Hepatocyte (in vitro differentiated cells): ENCODE measurements around the gene SIRT7. TPM values are rescaled to one million over a fixed set of nuclear protein-coding genes. Genes with fewer than 3 reads are reported as not detected.

Experiments
- DNase-seq: peaks from one replicate; pipeline ENCODE4 v3.0.0-alpha.2; 2016; ENCODE audit warnings: low spot score
- H2AFZ ChIP-seq: fragments of 200-600 bp; sonication (generic); 2 replicates; pipeline ENCODE4 v1.6.0; 2016; ENCODE audit warnings: antibody characterized with exemption, mild to moderate bottlenecking
- H3K27ac ChIP-seq: fragments of 200-600 bp; sonication (generic); 2 replicates; pipeline ENCODE4 v1.5.1; 2016; ENCODE audit warnings: mild to moderate bottlenecking
- H3K27me3 ChIP-seq: fragments of 200-600 bp; sonication (generic); 2 replicates; pipeline ENCODE4 v1.6.1; 2016
- H3K36me3 ChIP-seq: fragments of 200-600 bp; sonication (generic); replicated peaks from 2 replicates; pipeline ENCODE4 v1.5.1; 2016; ENCODE audit warnings: low read depth; ENCODE audit not compliant: insufficient read depth
- H3K4me1 ChIP-seq: fragments of 200-600 bp; sonication (generic); 2 replicates; pipeline ENCODE4 v1.5.1; 2016; ENCODE audit warnings: mild to moderate bottlenecking, moderate library complexity; ENCODE audit not compliant: insufficient read depth
- H3K4me2 ChIP-seq: fragments of 200-600 bp; sonication (generic); 2 replicates; pipeline ENCODE4 v1.6.0; 2016
- H3K4me3 ChIP-seq: fragments of 200-600 bp; sonication (generic); 2 replicates; pipeline ENCODE4 v1.5.1; 2016; ENCODE audit warnings: mild to moderate bottlenecking
- H3K79me2 ChIP-seq: fragments of 200-600 bp; sonication (generic); 2 replicates; pipeline ENCODE4 v1.6.0; 2017; ENCODE audit warnings: mild to moderate bottlenecking
- H3K9me2 ChIP-seq: fragments of 200-600 bp; sonication (generic); replicated peaks from 2 replicates; pipeline ENCODE4 v1.6.0; 2017; ENCODE audit warnings: mild to moderate bottlenecking; ENCODE audit not compliant: insufficient read depth
- H3K9me3 ChIP-seq: fragments of 200-600 bp; sonication (generic); 2 replicates; pipeline ENCODE4 v1.5.1; 2016; ENCODE audit warnings: low read depth, mild to moderate bottlenecking
- H4K20me1 ChIP-seq: fragments of 200-600 bp; sonication (generic); 2 replicates; pipeline ENCODE4 v1.6.0; 2016; ENCODE audit warnings: mild to moderate bottlenecking; ENCODE audit not compliant: insufficient read depth, poor library complexity, severe bottlenecking
- CTCF ChIP-seq: fragments of 200-600 bp; sonication (generic); IDR thresholded peaks from 2 replicates; pipeline ENCODE4 v1.5.1; 2016; ENCODE audit warnings: antibody characterized with exemption, mild to moderate bottlenecking; ENCODE audit not compliant: poor library complexity
- EZH2 ChIP-seq: fragments of 200-600 bp; sonication (generic); IDR thresholded peaks from 2 replicates; pipeline ENCODE4 v1.6.1; 2016; ENCODE audit warnings: antibody characterized with exemption, mild to moderate bottlenecking, borderline replicate concordance
- EZH2phosphoT487 ChIP-seq: fragments of 200-600 bp; sonication (generic); IDR thresholded peaks from one replicate; pipeline ENCODE4 v1.6.1; 2018; ENCODE audit warnings: antibody characterized with exemption, mild to moderate bottlenecking, low read depth, moderate library complexity; ENCODE audit not compliant: unreplicated experiment, severe bottlenecking
- WGBS: methylation state at CpG from one replicate; pipeline ENCODE4 v1.1.6; 2016; ENCODE audit warnings: low lambda C conversion rate; ENCODE audit errors: missing lambda C conversion rate; 5-methylcytosine and 5-hydroxymethylcytosine counted together
- polyA plus RNA-seq: library from polyadenylated mRNA; unstranded; fragments of >200 nt; fragmentation: Nextera tagmentation; extraction: Ambion mirVana; gene quantifications from 2 replicates; pipeline ENCODE4 v1.2.1, GENCODE V29; 2016
- total RNA-seq: library from RNA; depleted of rRNA; stranded (reverse); fragments of >200 nt; gene quantifications from 2 replicates; pipeline ENCODE4 v1.2.3, GENCODE V29; 2014

Gene SIRT7
- total and polyA plus RNA-seq, 2 experiments from 2014 or later, result 16.5 to 35.2 TPM

- DNase-seq, result no peak
- H3K9me3 ChIP-seq, result no peaks in the 10 kb centered on the region
- peak overlapping the region; percentile 91 for H3K4me2 ChIP-seq
- H3K36me3 ChIP-seq, result no peaks in the 10 kb centered on the region
- H3K27me3 ChIP-seq, result no peaks in the 10 kb centered on the region
- H3K27ac ChIP-seq, result no peak overlapping the region
- no peak overlapping the region for H2AFZ ChIP-seq
- TF ChIP-seq EZH2phosphoT487, result no peak
- TF ChIP-seq EZH2, result no peak
- TF ChIP-seq CTCF, result no peak
- WGBS, result 67% methylated on average over 16 of the region's 21 CpGs
- peaks cover 11% of the 10 kb centered on the region for H3K4me1 ChIP-seq
- no peaks in the 10 kb centered on the region for H3K9me2 ChIP-seq
- H4K20me1 ChIP-seq, result peaks cover 3% of the 10 kb centered on the region
- H3K79me2 ChIP-seq, result no peaks in the 10 kb centered on the region
- no peak overlapping the region for H3K4me3 ChIP-seq
Observed at GRCh38 chr17:81901167-81902022, 16.6 kb downstream of the SIRT7 start.

GRCh38 chr17:81900181-81900820 lies 17.7 kb downstream of the SIRT7 start:
- H2AFZ ChIP-seq, result no peak overlapping the region
- peaks cover 3% of the 10 kb centered on the region for H4K20me1 ChIP-seq
- H3K4me2 ChIP-seq, result no peak overlapping the region
- H3K36me3 ChIP-seq, result no peaks in the 10 kb centered on the region
- DNase-seq, result no peak
- TF ChIP-seq EZH2phosphoT487 (no peak), CTCF (no peak)
- H3K4me3 ChIP-seq, result no peak overlapping the region
- H3K9me2 ChIP-seq, result no peaks in the 10 kb centered on the region
- 86% methylated on average over 18 of the region's 18 CpGs for WGBS
- no peak overlapping the region for H3K27ac ChIP-seq
- H3K79me2 ChIP-seq, result no peaks in the 10 kb centered on the region
- no peaks in the 10 kb centered on the region for H3K9me3 ChIP-seq
- peaks cover 11% of the 10 kb centered on the region for H3K4me1 ChIP-seq
- H3K27me3 ChIP-seq, result no peaks in the 10 kb centered on the region

GRCh38 chr17:81899514-81900166 lies 18.3 kb downstream of the SIRT7 start:
- H3K36me3 ChIP-seq, result no peaks in the 10 kb centered on the region
- no peak for DNase-seq

More at GRCh38 chr17:81899514-81900166, 18.3 kb downstream of the SIRT7 start:
- TF ChIP-seq CTCF, result no peak
- TF ChIP-seq EZH2, result no peak
- TF ChIP-seq EZH2phosphoT487, result no peak
- Histone ChIP-seq H4K20me1 (peaks cover 3% of the 10 kb centered on the region), H3K4me1 (peaks cover 11% of the 10 kb centered on the region), H3K79me2 (no peaks in the 10 kb centered on the region), H3K27me3 (no peaks in the 10 kb centered on the region), H3K4me3 (no peak overlapping the region), H3K9me3 (no peaks in the 10 kb centered on the region), H3K4me2 (no peak overlapping the region), H3K27ac (no peak overlapping the region), H2AFZ (no peak overlapping the region), H3K9me2 (no peaks in the 10 kb centered on the region)
- 97% methylated on average over 22 of the region's 22 CpGs for WGBS
